B cell (primary cell): ENCODE results near the gene TWIST2.

Experiments used
- EZH2 ChIP-seq: IDR thresholded peaks from 2 replicates; pipeline ENCODE4 v1.6.1; 2012; ENCODE audit warnings: borderline replicate concordance, low read depth, mild to moderate bottlenecking, moderate library complexity, low read length; ENCODE audit not compliant: insufficient read depth, poor library complexity, severe bottlenecking
- TF ChIP-seq, protein P1 (sequence below): fragments of 200-600 bp; IDR thresholded peaks from one replicate; pipeline ENCODE4 v1.8.0; 2022; ENCODE audit warnings: antibody characterized with exemption, mild to moderate bottlenecking

GRCh38 chr2:238955648-238956531, 108.0 kb downstream of the TWIST2 start:
- TF ChIP-seq, protein P1, sequence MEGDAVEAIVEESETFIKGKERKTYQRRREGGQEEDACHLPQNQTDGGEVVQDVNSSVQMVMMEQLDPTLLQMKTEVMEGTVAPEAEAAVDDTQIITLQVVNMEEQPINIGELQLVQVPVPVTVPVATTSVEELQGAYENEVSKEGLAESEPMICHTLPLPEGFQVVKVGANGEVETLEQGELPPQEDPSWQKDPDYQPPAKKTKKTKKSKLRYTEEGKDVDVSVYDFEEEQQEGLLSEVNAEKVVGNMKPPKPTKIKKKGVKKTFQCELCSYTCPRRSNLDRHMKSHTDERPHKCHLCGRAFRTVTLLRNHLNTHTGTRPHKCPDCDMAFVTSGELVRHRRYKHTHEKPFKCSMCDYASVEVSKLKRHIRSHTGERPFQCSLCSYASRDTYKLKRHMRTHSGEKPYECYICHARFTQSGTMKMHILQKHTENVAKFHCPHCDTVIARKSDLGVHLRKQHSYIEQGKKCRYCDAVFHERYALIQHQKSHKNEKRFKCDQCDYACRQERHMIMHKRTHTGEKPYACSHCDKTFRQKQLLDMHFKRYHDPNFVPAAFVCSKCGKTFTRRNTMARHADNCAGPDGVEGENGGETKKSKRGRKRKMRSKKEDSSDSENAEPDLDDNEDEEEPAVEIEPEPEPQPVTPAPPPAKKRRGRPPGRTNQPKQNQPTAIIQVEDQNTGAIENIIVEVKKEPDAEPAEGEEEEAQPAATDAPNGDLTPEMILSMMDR, result no peak
- TF ChIP-seq EZH2, result no peak
